ENCODE measurements around the gene STEEP1. TPM values are rescaled to one million over a fixed set of nuclear protein-coding genes. Genes with fewer than 3 reads are reported as not detected.

The STEEP1 gene
- total RNA-seq, 1 donor from 2014 or later, result 23.1 TPM

GRCh38 chrX:119549327-119550016 is 15.7 kb downstream of the STEEP1 start:
- no peak for TF ChIP-seq CTCF (IDR thresholded peaks at IDR 0.05)
- no peaks in the 10 kb centered on the region for H3K9me3 ChIP-seq
- intact Hi-C loops (cut with DNase I), result no loop called here
- H3K27ac ChIP-seq, result no peak overlapping the region
- H3K36me3 ChIP-seq, result no peaks in the 10 kb centered on the region
- no peak for DNase-seq
- H3K27me3 ChIP-seq, result no peaks in the 10 kb centered on the region
- ATAC-seq, result no peak
- no peaks in the 10 kb centered on the region for H3K4me1 ChIP-seq
- no peak overlapping the region for H3K4me3 ChIP-seq

- no peaks in the 10 kb centered on the region for H3K9me3 ChIP-seq
- no peak for TF ChIP-seq CTCF (IDR thresholded peaks at IDR 0.05)
- intact Hi-C loops (cut with DNase I), result no loop called here
- no peak for DNase-seq
- no peak overlapping the region for H3K27ac ChIP-seq
- H3K36me3 ChIP-seq, result peaks cover 9% of the 10 kb centered on the region
- ATAC-seq, result no peak
- H3K27me3 ChIP-seq, result no peaks in the 10 kb centered on the region
- no peak overlapping the region for H3K4me3 ChIP-seq
- no peaks in the 10 kb centered on the region for H3K4me1 ChIP-seq
These were observed 24.0 kb downstream of the STEEP1 start for GRCh38 chrX:119541188-119541587.

- DNase-seq (no peak), ATAC-seq (no peak)
- Histone ChIP-seq H3K36me3 (peaks cover 9% of the 10 kb centered on the region), H3K4me1 (no peaks in the 10 kb centered on the region), H3K27ac (no peak overlapping the region), H3K27me3 (no peaks in the 10 kb centered on the region), H3K9me3 (no peaks in the 10 kb centered on the region), H3K4me3 (no peak overlapping the region)
- intact Hi-C loops (cut with DNase I), result no loop called here
- TF ChIP-seq CTCF (IDR thresholded peaks at IDR 0.05), result no peak
These were observed 25.3 kb downstream of the STEEP1 start for GRCh38 chrX:119539872-119540271.

DNA sequence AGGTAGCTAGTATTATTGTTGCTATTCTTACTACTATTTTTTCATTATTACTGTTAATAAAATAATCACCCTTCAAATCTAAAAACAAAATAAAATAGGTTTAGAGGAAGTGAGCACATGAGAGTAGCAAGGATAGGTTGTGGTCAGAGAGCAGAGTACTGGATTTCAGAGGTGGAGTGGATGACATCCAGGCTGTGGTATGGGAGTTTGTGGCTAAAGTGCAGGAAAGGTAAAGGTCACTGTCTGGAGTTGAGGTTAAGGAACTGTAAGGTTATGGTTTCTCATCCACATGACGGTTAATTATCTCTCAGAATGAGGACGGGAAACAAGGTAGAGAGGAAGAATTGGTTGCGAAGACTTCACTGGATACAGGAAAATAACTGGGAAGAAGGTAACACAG is 27.7 kb downstream of the STEEP1 start:
- intact Hi-C loops (cut with DNase I), result no loop called here
- no peak for ATAC-seq
- no peak overlapping the region for H3K4me3 ChIP-seq

GRCh38 chrX:119529345-119530276 is 35.6 kb downstream of the STEEP1 start:
- Histone ChIP-seq H3K27me3 (no peaks in the 10 kb centered on the region), H3K4me3 (no peak overlapping the region), H3K27ac (no peak overlapping the region), H3K36me3 (no peaks in the 10 kb centered on the region), H3K4me1 (no peaks in the 10 kb centered on the region), H3K9me3 (no peaks in the 10 kb centered on the region)
- no peak for DNase-seq
- intact Hi-C loops (cut with DNase I), result no loop called here
- TF ChIP-seq CTCF (IDR thresholded peaks at IDR 0.05), result no peak
- no peak for ATAC-seq

More for the DNA sequence above, 27.7 kb downstream of the STEEP1 start:
- no peaks in the 10 kb centered on the region for H3K9me3 ChIP-seq
- no peak for TF ChIP-seq CTCF (IDR thresholded peaks at IDR 0.05)
- H3K36me3 ChIP-seq, result peaks cover 9% of the 10 kb centered on the region
- no peaks in the 10 kb centered on the region for H3K27me3 ChIP-seq
- no peak overlapping the region for H3K27ac ChIP-seq
- DNase-seq, result no peak
- no peaks in the 10 kb centered on the region for H3K4me1 ChIP-seq
